K562 (cell line): Measurements from ENCODE around the gene NFIC. TPM values are rescaled to one million over a fixed set of nuclear protein-coding genes. Genes with fewer than 3 reads are reported as not detected.

Experiments
- BRF1 ChIP-seq: IDR thresholded peaks from 3 replicates; pipeline ENCODE4 v1.6.1; 2011; ENCODE audit warnings: borderline replicate concordance, mild to moderate bottlenecking; ENCODE audit not compliant: insufficient read length; ENCODE audit errors: extremely low read depth
- E2F8 ChIP-seq: fragments of 450-650 bp; IDR thresholded peaks from 2 replicates; pipeline ENCODE4 v1.7.1; 2018; ENCODE audit warnings: mild to moderate bottlenecking, low read depth; ENCODE audit not compliant: partially characterized antibody
- HDAC1 ChIP-seq, 2 experiments: fragments of 450-650 bp; IDR thresholded peaks; 2 replicates each; pipeline ENCODE4 v1.6.1; 2016 to 2017; ENCODE audit warnings: inconsistent platforms in 1 of 2, mild to moderate bottlenecking in 1 of 2, moderate library complexity in 1 of 2
- KDM1A ChIP-seq, 2 experiments: fragments of 450-650 bp; IDR thresholded peaks; 2 replicates each; pipeline ENCODE4 v1.6.1; 2016; ENCODE audit warnings: mild to moderate bottlenecking in 2 of 2
- MAFF ChIP-seq: IDR thresholded peaks from 2 replicates; pipeline ENCODE4 v1.6.1; 2012; ENCODE audit warnings: low read length, improper control_type of control experiment
- MCM2 ChIP-seq: fragments of 450-650 bp; IDR thresholded peaks from 2 replicates; pipeline ENCODE4 v1.6.1; 2017; ENCODE audit warnings: low read depth, mild to moderate bottlenecking
- MCM3 ChIP-seq: fragments of 450-650 bp; IDR thresholded peaks from 2 replicates; pipeline ENCODE4 v1.6.1; 2016
- NFIC ChIP-seq: fragments of 450-650 bp; IDR thresholded peaks from 2 replicates; pipeline ENCODE4 v1.6.1; 2017; ENCODE audit warnings: mild to moderate bottlenecking, inconsistent platforms
- NRF1 ChIP-seq, 2 experiments: fragments of 450-650 bp; IDR thresholded peaks in 1 of 2; conservative IDR thresholded peaks in 1 of 2; 2 replicates each; pipeline ENCODE4 v1.6.1; 2014; ENCODE audit warnings: mild to moderate bottlenecking in 2 of 2
- PPARD ChIP-seq: fragments of 250-450 bp; sonication (Bioruptor Pico); IDR thresholded peaks from 2 replicates; pipeline ENCODE4 v1.8.0; 2022; ENCODE audit warnings: inconsistent platforms, mild to moderate bottlenecking, moderate library complexity
- PRPF4 ChIP-seq: fragments of 200-400 bp; formaldehyde crosslinking; IDR thresholded peaks from one replicate; pipeline ENCODE4 v1.6.1; 2017; ENCODE audit warnings: low read length, low read depth, mild to moderate bottlenecking; ENCODE audit not compliant: insufficient read depth, poor library complexity, severe bottlenecking
- RBBP5 ChIP-seq: fragments of 200-600 bp; sonication (generic); IDR thresholded peaks from 2 replicates; pipeline ENCODE4 v1.6.1; 2012; ENCODE audit warnings: borderline replicate concordance, mild to moderate bottlenecking, low read length, control low read depth, inconsistent platforms; ENCODE audit not compliant: insufficient read depth, poor library complexity, severe bottlenecking
- RBM17 ChIP-seq: fragments of 200-400 bp; formaldehyde crosslinking; IDR thresholded peaks from 2 replicates; pipeline ENCODE4 v1.6.1; 2017; ENCODE audit warnings: low read depth, mild to moderate bottlenecking, low read length, borderline replicate concordance
- SRSF9 ChIP-seq: fragments of 200-400 bp; formaldehyde crosslinking; IDR thresholded peaks from 2 replicates; pipeline ENCODE4 v1.6.1; 2017; ENCODE audit warnings: low read depth, low read length, borderline replicate concordance
- THRA ChIP-seq: fragments of 450-650 bp; IDR thresholded peaks from 2 replicates; pipeline ENCODE4 v1.6.1; 2017; ENCODE audit warnings: mild to moderate bottlenecking, moderate library complexity
- XRCC4 ChIP-seq: IDR thresholded peaks from one replicate; pipeline ENCODE4 v1.6.1; 2011; ENCODE audit not compliant: insufficient read depth, insufficient read length; ENCODE audit errors: extremely low read depth
- YBX1 ChIP-seq: fragments of 450-650 bp; IDR thresholded peaks from 2 replicates; pipeline ENCODE4 v1.7.1; 2016; ENCODE audit warnings: mild to moderate bottlenecking
- YY1 ChIP-seq, 3 experiments: IDR thresholded peaks; 2 replicates each; pipeline ENCODE4 v1.6.1; 2011; ENCODE audit warnings: low read length in 2 of 3, mild to moderate bottlenecking in 2 of 3, moderate library complexity in 2 of 3, borderline replicate concordance in 1 of 3, control low read depth in 1 of 3, low read depth in 1 of 3; ENCODE audit not compliant: insufficient read depth in 3 of 3, insufficient replicate concordance in 2 of 3, control insufficient read depth in 1 of 3, insufficient read length in 1 of 3; ENCODE audit errors: extremely low read depth in 1 of 3
- ZBED1 ChIP-seq: IDR thresholded peaks from 2 replicates; pipeline ENCODE4 v1.6.1; 2014
- ZNF282 ChIP-seq: sonication (generic); formaldehyde crosslinking; IDR thresholded peaks from 2 replicates; pipeline ENCODE4 v1.8.1; 2023; ENCODE audit warnings: missing genetic modification reagents
- ZNF316 ChIP-seq: fragments of 450-650 bp; IDR thresholded peaks from 2 replicates; pipeline ENCODE4 v1.6.1; 2016
- ZNF584 ChIP-seq: fragments of 200-800 bp; sonication (Bioruptor generic); IDR thresholded peaks from 2 replicates; pipeline ENCODE4 v1.6.1; 2016; ENCODE audit warnings: low read depth, mild to moderate bottlenecking, missing genetic modification characterization, missing compliant biosample characterization
- ZNF589 ChIP-seq: fragments of 200-800 bp; sonication (Bioruptor generic); IDR thresholded peaks from 2 replicates; pipeline ENCODE4 v1.6.1; 2016; ENCODE audit warnings: low read depth, missing genetic modification characterization, missing compliant biosample characterization
- polyA plus RNA-seq, 8 experiments: library from polyadenylated mRNA; depleted of rRNA in 4 of 8; stranded (reverse) in 5 of 8; unstranded in 3 of 8; fragments of >200 nt; fragmentation: Nextera tagmentation in 2 of 8; fragmentation: Illumina TruSeq in 1 of 8; extraction: Ambion mirVana in 2 of 8; extraction: Trizol in 1 of 8; gene quantifications; 2 replicates each; pipeline versions ENCODE4 v1.2.1 to v1.2.3, GENCODE V29; 2011 to 2014; ENCODE audit warnings: inconsistent platforms in 1 of 8, missing spikeins in 1 of 8
- total RNA-seq, 7 experiments: library from RNA; depleted of rRNA in 6 of 7; stranded (reverse); fragments of >200 nt in 6 of 7; fragmentation: Illumina TruSeq in 2 of 7; extraction: Trizol in 2 of 7; gene quantifications; 2 replicates each; pipeline versions ENCODE4 v1.2.1 to v1.2.3, GENCODE V29; 2011 to 2021; ENCODE audit warnings: low replicate concordance in 1 of 7
- TF ChIP-seq, protein P1 (sequence below): IDR thresholded peaks from 2 replicates; pipeline ENCODE4 v1.6.1; 2016; ENCODE audit warnings: missing genetic modification characterization, missing compliant biosample characterization

NFIC gene
- total and polyA plus RNA-seq, 9 of the 15 experiments (the other 6 are each of a cell fraction or from before 2014, with no cell fraction given), result 0.71 to 62.1 (median 6.9) TPM

- TF ChIP-seq ZNF584 (CRISPR knock-in tag) (no peak), RBM17 (no peak), YBX1 (no peak), ZNF282 (CRISPR knock-in tag) (no peak), PRPF4 (no peak), ZNF316 (peak; percentile 73), HDAC1 (IDR thresholded peaks at IDR 0.05) (no peak), E2F8 (no peak), PPARD (CRISPR knock-in tag) (no peak), BRF1 (no peak), MAFF (peak; percentile 25), KDM1A (IDR thresholded peaks at IDR 0.05) (peak; percentile 81 to 82), XRCC4 (no peak), RBBP5 (no peak), THRA (no peak), MCM3 (no peak), MCM2 (no peak), NRF1 (conservative IDR thresholded peaks at IDR 0.05 in 1 of 2, IDR thresholded peaks at IDR 0.05 in 1 of 2) (no peak), ZNF589 (CRISPR knock-in tag) (no peak), ZBED1 (no peak), YY1 (IDR thresholded peaks at IDR 0.05; ENCODE audit: borderline replicate concordance in 1 of 3, control insufficient read depth in 1 of 3, extremely low read depth in 1 of 3, insufficient read depth in 3 of 3, insufficient read length in 1 of 3, insufficient replicate concordance in 2 of 3, low read depth in 1 of 3, low read length in 2 of 3) (no peak), SRSF9 (no peak), NFIC (peak; percentile 87)
- TF ChIP-seq, protein P1, sequence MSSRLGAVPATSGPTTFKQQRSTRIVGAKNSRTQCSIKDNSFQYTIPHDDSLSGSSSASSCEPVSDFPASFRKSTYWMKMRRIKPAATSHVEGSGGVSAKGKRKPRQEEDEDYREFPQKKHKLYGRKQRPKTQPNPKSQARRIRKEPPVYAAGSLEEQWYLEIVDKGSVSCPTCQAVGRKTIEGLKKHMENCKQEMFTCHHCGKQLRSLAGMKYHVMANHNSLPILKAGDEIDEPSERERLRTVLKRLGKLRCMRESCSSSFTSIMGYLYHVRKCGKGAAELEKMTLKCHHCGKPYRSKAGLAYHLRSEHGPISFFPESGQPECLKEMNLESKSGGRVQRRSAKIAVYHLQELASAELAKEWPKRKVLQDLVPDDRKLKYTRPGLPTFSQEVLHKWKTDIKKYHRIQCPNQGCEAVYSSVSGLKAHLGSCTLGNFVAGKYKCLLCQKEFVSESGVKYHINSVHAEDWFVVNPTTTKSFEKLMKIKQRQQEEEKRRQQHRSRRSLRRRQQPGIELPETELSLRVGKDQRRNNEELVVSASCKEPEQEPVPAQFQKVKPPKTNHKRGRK, result no peak
Measured at GRCh38 chr19:3503036-3503572, 136.7 kb downstream of the NFIC start (continued).
